ENCODE results near the gene TUT7.

The TUT7 gene

DNA sequence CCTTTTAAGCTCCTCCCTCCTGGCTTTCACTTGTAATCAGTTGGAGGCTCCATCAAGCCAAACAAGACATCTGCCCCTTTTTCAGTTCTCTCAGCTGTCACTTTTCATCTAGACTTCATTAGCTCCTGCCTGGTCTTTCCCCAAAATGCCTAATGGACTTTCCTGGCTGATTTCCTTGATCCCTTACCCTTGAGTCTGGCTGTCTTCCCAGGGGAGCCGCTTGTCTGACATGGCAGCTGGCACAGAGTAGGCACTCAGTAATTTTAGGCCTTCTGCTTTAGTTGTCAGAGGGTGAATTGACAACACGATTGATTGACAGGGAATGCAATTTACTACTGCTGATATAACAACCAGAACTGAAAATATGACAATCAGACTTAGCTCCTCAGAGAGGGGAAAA is 96.8 kb downstream of the TUT7 start:
- no peak for DNase-seq (ENCODE audit: low spot score)

DNA sequence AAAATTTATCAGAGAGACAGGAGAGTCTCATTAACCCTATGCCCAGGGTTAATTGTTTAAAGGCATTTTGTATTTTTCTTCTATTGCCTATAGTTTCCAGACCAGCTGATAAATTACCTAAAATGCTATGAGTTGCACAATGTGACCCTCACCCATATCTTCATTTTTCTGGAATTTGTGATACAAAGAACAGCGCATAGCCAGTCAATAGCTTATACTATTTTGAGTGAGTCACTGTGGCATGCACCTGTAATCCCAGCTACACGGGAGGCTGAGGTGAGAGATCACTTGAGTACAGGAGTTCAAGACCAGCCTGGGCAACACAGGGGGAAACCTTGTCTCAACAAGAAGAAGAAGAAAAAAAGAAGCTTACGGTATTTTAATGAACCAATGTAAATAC is 97.6 kb downstream of the TUT7 start:
- DNase-seq (ENCODE audit: low spot score): no peak

DNA sequence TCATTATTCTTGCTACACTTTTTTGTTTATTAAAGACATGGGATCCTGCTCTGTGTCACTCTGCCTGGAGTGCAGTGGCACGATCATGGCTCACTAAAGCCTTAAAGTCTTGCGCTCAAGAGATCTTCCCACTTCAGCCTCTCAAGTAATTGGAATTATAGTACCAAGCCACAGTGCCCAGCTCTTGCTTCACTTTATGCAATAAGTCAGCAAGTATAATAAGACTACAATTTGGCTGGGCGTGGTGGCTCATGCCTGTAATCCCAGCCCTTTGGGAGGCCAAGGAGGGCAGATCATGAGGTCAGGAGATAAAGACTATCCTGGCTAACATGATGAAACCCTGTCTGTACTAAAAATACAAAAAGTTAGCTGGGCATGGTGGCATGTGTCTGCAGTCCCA is 100.6 kb downstream of the TUT7 start:
- DNase-seq (ENCODE audit: low spot score): no peak

DNA sequence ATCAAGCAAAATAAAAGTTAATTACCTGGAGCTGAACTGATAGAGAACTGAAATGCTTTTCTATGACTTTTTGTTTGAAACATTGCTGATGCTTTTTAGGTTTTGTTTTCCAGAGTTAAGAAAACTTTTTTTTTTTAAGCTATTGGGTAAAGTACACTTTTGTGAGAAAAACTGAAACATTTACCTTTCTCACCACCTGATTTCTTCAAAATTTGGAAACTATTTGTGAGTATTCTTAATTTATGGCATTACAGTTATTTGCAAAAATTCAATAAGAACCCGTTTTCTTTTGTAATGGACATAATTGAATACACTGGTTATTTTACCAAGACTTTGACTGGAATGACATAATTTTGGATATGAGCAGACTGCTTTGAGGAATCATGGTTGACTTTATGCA is 101.3 kb downstream of the TUT7 start:
- no peak for DNase-seq (ENCODE audit: low spot score)

DNA sequence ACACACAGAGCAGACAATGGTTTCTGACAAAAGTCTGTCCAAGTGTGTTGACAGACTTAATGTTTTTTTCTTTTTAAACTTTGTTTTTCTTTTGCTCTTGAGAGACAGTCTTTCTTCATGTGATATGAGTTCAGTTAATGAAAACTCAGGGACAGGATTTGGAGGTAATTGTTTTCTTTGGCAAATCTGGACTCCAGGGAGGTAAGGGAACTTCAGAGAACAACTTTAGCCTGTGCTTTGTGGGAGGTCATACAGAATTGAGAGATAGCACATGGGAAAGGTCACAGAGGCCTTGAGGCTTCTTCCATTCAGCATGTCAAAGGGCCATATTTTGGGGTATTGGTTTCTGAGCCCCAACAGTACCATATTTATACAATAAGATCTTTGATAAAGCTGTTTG is 104.1 kb downstream of the TUT7 start:
- no peak for DNase-seq (ENCODE audit: low spot score)

DNA sequence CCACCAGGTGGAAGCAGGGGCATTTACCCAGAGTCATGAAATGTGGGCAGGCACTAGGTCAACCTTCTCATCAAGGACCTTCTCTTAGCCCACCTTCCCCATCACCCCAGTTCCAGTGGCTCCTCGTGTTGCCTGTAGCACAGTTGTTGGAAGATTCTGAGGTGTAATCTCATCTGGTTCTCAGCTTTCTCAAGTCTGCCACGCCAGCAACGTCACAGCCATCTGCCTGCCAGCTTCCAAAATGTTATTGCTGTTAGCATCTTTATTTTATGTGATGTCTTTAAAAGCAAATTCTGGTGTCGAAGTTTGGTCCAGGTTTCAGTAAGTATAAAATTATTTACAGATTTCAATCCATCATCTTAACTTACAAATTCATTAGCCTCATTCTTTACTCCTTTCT is 105.5 kb downstream of the TUT7 start:
- no peak for DNase-seq (ENCODE audit: low spot score)

DNA sequence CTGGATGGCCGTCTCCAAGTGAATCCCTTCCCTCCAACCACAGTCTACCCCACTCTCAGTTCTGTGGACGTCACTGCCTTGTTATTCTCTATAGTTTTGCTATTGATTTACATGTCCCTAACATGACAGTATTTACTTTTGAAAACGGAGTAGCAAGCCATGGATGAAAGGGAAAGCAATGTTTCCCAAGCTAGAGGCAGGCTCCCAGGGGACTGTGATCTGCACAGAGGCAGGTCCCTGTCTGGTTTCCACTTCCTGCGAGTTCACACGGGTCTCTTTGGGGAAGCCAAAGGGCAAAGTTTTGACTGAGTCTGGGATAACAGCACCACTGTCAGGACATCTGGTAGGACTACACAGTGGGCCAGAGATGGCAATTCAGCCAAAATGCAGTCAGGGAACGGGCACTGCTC is 107.5 kb downstream of the TUT7 start:
- DNase-seq (ENCODE audit: low spot score): no peak

DNA sequence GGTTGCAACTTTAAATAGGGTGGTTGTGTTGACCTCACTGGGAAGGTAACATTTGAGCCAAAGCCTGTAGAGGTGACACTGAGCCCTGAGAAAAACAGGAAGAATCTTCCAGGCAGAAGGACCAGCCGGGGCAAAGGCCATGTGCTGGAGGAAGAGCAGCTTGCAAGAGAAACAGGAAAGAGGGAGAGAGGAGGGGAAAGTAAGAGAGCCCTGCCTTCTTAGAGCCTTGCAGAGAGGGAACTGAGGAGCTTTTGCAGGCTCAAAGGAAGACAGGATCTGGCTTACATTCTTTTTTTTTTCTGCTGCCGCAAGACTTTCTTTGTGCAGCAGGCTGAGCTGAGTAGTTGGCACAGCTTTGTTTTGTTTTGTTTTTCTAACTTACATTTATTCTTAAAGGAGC is 112.1 kb downstream of the TUT7 start:
- no peak for DNase-seq (ENCODE audit: low spot score)

DNA sequence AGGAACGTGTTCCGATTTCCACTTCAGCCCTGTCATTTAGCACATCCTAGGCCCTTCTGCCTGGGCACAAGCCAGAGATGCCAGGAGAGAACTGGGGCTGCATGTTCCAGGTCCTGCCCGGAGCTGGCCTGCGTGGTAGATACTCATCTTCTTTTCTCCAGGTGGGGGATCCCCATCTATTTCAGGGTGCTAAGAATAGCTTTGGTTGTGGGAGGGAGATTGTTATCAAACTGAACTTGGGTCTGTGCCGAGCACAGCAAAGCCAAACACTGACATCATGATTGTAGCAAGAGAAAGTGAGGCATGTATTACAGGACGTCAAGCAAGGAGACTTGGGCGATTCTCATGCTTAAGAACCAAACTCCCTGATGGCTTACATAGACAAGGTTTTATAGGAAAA is 113.0 kb downstream of the TUT7 start:
- DNase-seq (ENCODE audit: low spot score): no peak

DNA sequence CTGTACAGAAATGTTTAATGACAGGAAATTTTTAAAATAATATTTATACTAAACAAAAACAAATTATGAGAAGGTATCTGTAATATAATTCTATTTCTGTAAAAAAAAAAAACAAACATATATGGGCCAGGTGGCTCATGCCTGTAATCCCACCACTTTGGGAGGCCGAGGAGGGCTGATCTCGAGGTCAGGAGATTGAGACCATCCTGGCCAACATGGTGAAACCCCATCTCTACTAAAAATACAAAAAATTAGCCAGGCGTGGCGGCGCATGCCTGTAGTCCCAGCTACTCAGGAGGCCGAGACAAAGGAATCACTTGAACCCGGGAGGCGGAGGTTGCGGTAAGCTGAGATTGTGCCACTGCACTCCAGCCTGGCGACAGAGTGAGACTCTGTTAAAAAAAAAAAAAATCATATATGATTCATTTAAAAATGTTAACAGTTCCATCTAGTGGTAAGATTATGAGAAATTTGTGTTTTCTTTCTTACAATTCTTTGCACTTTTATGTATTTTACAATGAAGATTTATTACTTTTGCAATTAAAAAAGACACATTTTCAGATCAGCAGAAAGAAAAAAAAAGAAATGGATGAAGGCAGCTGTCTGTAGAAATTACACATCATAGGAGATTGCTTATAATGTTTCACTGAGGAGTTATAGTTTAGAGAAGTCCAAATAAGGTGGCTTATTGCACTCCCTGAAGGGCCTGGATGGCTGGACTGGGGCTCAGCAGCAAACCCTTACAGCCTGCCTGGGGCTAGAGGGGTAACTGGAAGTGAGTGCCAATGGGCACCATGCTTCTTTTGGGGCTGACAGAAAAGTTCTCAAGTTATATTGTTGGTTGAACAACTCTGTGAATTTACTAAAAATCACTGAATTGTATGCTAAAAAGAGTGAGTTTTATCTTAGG is 115.1 kb downstream of the TUT7 start:
- DNase-seq (ENCODE audit: low spot score): no peak
